ENCODE measurements around the gene FBRSL1. TPM values are rescaled to one million over a fixed set of nuclear protein-coding genes. Genes with fewer than 3 reads are reported as not detected.
"Not testable (repeated sequence)": the region's sequence is repeated elsewhere in the genome, so short reads cannot be mapped to it uniquely, and the experiment has no call there.

Gene FBRSL1
- total RNA-seq, 2 experiments from 2014 or later: 38.8 to 41.7 TPM

GRCh38 chr12:132466241-132467201, 23.4 kb upstream of the FBRSL1 start:
- intact Hi-C loops (cut with micrococcal nuclease): loop anchor here (10.0 kb wide), 1 partner anchor 58 kb away; no protein-coding TSS in a partner anchor
- ChIA-PET POLR2A (no interaction called here), CTCF (no interaction called here)
- Mint-ChIP-seq H3K27me3 (peaks cover 5% of the 10 kb centered on the region), H3K4me1 (ENCODE audit: low read depth) (peaks cover 15% of the 10 kb centered on the region), H3K4me3 (no peak overlapping the region), H3K27ac (no peak overlapping the region), H3K9me3 (peaks cover 3% of the 10 kb centered on the region), H3K36me3 (no peaks in the 10 kb centered on the region)
- no peak for DNase-seq

GRCh38 chr12:132467511-132467910, 22.4 kb upstream of the FBRSL1 start:
- Mint-ChIP-seq H3K27ac (no peak overlapping the region), H3K9me3 (no peaks in the 10 kb centered on the region), H3K4me3 (no peak overlapping the region), H3K36me3 (no peaks in the 10 kb centered on the region), H3K27me3 (peaks cover 5% of the 10 kb centered on the region), H3K4me1 (ENCODE audit: low read depth) (peaks cover 17% of the 10 kb centered on the region)
- ChIA-PET CTCF (no interaction called here), POLR2A (no interaction called here)
- DNase-seq: no peak
- intact Hi-C loops (cut with micrococcal nuclease): loop anchor here (10.0 kb wide), 1 partner anchor 57 kb away; no protein-coding TSS in a partner anchor

- peak overlapping the region; percentile 24 for H3K4me3 Mint-ChIP-seq
- no peaks in the 10 kb centered on the region for H3K9me3 Mint-ChIP-seq
- H3K27me3 Mint-ChIP-seq: peaks cover 5% of the 10 kb centered on the region
- DNase-seq: no peak
- H3K36me3 Mint-ChIP-seq: no peaks in the 10 kb centered on the region
- intact Hi-C loops (cut with micrococcal nuclease): loop anchor here (10.0 kb wide), 1 partner anchor 55 kb away; no protein-coding TSS in a partner anchor
- CTCF ChIA-PET: no interaction called here
- H3K27ac Mint-ChIP-seq: peak overlapping the region; percentile 64
- peaks cover 17% of the 10 kb centered on the region for H3K4me1 Mint-ChIP-seq (ENCODE audit: low read depth)
- POLR2A ChIA-PET: no interaction called here
Observed at GRCh38 chr12:132469423-132469822, 20.5 kb upstream of the FBRSL1 start.

GRCh38 chr12:132470397-132470796, 19.6 kb upstream of the FBRSL1 start:
- Mint-ChIP-seq H3K27me3 (peaks cover 5% of the 10 kb centered on the region), H3K9me3 (no peaks in the 10 kb centered on the region), H3K36me3 (no peaks in the 10 kb centered on the region), H3K4me1 (ENCODE audit: low read depth) (peaks cover 19% of the 10 kb centered on the region), H3K4me3 (no peak overlapping the region), H3K27ac (no peak overlapping the region)
- ChIA-PET CTCF (no interaction called here), POLR2A (no interaction called here)
- intact Hi-C loops (cut with micrococcal nuclease): no loop called here
- no peak for DNase-seq

GRCh38 chr12:132471011-132471857, 18.7 kb upstream of the FBRSL1 start:
- DNase-seq: no peak
- Mint-ChIP-seq H3K4me1 (ENCODE audit: low read depth) (peaks cover 24% of the 10 kb centered on the region), H3K27ac (peak overlapping the region; percentile 14), H3K4me3 (no peak overlapping the region), H3K9me3 (no peaks in the 10 kb centered on the region), H3K27me3 (peaks cover 6% of the 10 kb centered on the region), H3K36me3 (no peaks in the 10 kb centered on the region)
- CTCF ChIA-PET: interaction anchor here (0.9 kb wide), 1 partner anchor 90 kb away, joined by 3 read pairs; no protein-coding TSS in a partner anchor
- POLR2A ChIA-PET: no interaction called here
- intact Hi-C loops (cut with micrococcal nuclease): no loop called here

DNA sequence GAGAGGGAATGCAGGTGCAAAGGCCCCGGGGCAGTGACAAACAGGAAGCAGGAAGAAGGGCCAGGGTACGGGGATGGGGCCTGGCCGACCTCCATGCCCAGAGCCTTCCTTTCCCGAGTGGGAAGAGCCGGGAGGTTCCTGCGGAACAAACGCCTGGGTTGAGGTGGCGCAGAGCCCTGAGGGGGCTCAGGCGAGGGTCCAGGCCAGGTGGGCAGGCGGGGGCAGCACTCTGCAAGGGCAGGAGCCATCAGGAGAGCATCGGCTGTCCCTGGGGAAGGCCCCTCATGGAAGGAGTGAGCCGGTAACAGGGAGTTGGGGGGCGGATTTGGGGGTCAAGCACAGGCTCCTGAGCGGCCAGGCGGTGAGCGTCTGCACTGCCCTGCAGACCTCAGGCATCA, 18.1 kb upstream of the FBRSL1 start:
- Mint-ChIP-seq H3K4me1 (ENCODE audit: low read depth) (peaks cover 29% of the 10 kb centered on the region), H3K9me3 (no peaks in the 10 kb centered on the region), H3K27ac (peak overlapping the region; percentile 54), H3K36me3 (no peaks in the 10 kb centered on the region), H3K27me3 (peaks cover 6% of the 10 kb centered on the region), H3K4me3 (no peak overlapping the region)
- ChIA-PET POLR2A (no interaction called here), CTCF (interaction anchor here (0.9 kb wide), 1 partner anchor 89 kb away, joined by 3 read pairs; no protein-coding TSS in a partner anchor)
- intact Hi-C loops (cut with micrococcal nuclease): no loop called here
- no peak for DNase-seq

DNA sequence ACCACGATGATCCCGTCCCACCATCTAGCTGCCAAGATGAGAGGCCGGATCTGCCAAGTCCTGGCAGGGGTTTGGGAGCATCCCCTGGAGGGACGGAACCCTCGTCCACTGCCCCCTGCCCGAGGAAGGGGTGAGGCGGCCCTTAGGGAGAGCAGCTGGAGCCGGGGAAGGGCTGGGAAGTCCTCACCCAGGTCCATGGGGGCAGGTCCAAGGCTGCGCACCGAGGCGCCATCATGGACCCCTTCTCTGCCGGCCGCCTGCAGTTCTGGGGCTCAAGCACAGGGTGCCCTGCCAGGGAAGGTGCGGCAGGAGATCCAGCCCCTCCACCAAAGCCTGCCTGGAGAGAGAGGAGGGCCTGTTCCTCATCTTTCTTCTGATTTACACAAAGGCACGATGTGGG, 17.6 kb upstream of the FBRSL1 start:
- no peaks in the 10 kb centered on the region for H3K36me3 Mint-ChIP-seq
- peak overlapping the region; percentile 54 for H3K27ac Mint-ChIP-seq
- intact Hi-C loops (cut with micrococcal nuclease): no loop called here
- no peaks in the 10 kb centered on the region for H3K9me3 Mint-ChIP-seq
- H3K27me3 Mint-ChIP-seq: peaks cover 6% of the 10 kb centered on the region
- no peak for DNase-seq
- no peak overlapping the region for H3K4me3 Mint-ChIP-seq
- ChIA-PET POLR2A (no interaction called here), CTCF (no interaction called here)
- peaks cover 34% of the 10 kb centered on the region for H3K4me1 Mint-ChIP-seq (ENCODE audit: low read depth)

DNA sequence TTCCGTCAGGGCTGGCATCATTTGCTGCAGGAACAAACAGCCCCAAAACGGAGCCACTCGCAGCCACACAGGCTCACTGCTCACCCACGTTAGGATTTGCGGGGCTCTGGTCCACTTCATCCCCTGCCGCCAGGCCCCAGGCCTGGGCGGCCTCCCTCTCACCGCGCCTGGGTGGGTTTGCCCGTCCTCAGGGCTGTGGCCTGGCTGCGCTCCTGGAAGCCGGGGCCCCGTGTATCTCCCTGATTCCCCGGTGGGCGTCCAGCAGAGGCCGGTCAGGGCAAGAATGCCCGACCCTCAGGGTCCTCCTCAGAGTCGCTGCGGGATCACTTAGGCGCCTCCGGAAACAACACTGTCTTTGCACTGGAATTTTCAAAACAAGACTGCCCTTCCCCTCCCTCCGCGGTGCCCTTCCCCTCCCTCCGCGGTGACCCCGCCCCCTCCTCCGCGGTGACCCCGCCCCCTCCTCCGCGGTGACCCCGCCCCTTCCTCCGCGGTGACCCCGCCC, 15.7 kb upstream of the FBRSL1 start:
- ChIA-PET POLR2A (no interaction called here), CTCF (interaction anchor here (0.7 kb wide), 1 partner anchor 9 kb away, joined by 3 read pairs; no protein-coding TSS in a partner anchor)
- DNase-seq: peak; percentile 51
- intact Hi-C loops (cut with micrococcal nuclease): no loop called here
- peaks cover 3% of the 10 kb centered on the region for H3K27me3 Mint-ChIP-seq
- H3K4me3 Mint-ChIP-seq: peak overlapping the region; percentile 56
- peaks cover 32% of the 10 kb centered on the region for H3K4me1 Mint-ChIP-seq (ENCODE audit: low read depth)
- no peaks in the 10 kb centered on the region for H3K9me3 Mint-ChIP-seq
- H3K36me3 Mint-ChIP-seq: no peaks in the 10 kb centered on the region
- no peak overlapping the region for H3K27ac Mint-ChIP-seq

DNA sequence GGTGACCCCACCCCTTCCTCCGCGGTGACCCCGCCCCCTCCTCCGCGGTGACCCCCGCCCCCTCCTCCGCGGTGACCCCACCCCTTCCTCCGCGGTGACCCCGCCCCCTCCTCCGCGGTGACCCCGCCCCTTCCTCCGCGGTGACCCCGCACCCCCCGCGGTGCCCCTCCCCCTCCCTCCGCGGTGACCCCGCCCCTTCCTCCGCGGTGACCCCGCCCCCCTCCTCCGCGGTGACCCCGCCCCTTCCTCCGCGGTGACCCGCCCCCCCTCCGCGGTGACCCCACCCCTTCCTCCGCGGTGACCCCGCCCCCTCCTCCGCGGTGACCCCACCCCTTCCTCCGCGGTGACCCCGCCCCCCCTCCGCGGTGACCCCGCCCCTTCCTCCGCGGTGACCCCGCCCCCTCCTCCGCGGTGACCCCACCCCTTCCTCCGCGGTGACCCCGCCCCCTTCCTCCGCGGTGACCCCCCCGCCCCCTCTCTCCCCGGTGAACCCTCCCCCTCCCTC, 15.1 kb upstream of the FBRSL1 start:
- H3K36me3 Mint-ChIP-seq, H3K27me3 Mint-ChIP-seq, POLR2A ChIA-PET, H3K27ac Mint-ChIP-seq, CTCF ChIA-PET, H3K9me3 Mint-ChIP-seq, DNase-seq, H3K4me3 Mint-ChIP-seq: not testable (repeated sequence)
- intact Hi-C loops (cut with micrococcal nuclease): loop anchor here (1.0 kb wide), 1 partner anchor 14 kb away; no protein-coding TSS in a partner anchor
- H3K4me1 Mint-ChIP-seq (ENCODE audit: low read depth): peaks cover 26% of the 10 kb centered on the region

DNA sequence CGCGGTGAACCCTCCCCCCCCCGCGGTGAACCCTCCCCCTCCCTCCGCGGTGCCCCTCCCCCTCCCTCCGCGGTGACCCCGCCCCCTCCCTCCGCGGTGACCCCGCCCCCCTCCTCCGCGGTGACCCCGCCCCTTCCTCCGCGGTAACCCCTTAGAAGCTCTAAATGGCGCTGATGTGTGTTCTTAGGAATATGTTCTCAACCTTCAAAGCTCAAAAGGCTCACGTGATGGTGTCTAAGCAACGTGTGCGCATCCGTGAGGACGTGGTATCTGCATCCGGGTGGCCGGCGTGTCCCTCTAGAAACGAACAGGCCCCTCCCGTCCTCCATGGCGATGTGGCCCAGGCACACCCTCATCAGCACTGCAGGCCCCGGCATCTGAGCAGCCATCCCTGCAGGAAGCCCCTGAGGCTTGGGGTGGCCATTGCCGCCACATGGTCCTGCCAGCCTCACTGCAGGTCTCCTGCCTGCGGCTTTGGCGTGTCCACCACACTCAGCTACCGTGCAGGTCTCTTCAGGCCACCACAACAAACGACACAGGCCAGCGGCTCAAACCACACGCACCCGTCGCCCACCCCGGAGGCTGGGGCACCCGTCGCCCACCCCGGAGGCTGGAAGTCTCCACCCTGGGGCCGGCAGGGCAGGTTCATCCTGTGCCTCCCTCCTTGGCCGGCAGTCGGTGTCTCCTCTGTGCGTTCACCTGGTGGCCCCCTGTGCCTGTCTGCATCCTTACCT, 14.5 kb upstream of the FBRSL1 start:
- CTCF ChIA-PET: no interaction called here

DNA sequence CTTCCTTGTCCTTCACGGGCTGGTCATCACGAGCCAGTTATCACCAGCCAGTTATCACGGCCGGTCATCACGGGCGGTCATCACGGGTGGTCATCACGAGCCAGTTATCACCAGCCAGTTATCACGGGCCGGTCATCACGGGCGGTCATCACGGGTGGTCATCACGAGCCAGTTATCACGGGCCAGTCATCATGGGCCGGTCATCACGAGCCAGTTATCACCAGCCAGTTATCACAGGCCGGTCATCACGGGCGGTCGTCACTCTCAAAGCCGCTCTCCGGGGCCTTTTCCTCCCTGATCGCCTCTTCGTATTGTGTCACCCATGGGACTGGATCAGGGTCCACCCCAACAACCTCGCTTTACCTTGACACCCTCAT, 13.9 kb upstream of the FBRSL1 start:
- peaks cover 2% of the 10 kb centered on the region for H3K27me3 Mint-ChIP-seq
- no peaks in the 10 kb centered on the region for H3K9me3 Mint-ChIP-seq
- intact Hi-C loops (cut with micrococcal nuclease): no loop called here
- peak overlapping the region; percentile 4 for H3K4me3 Mint-ChIP-seq
- POLR2A ChIA-PET: no interaction called here
- CTCF ChIA-PET: no interaction called here
- H3K4me1 Mint-ChIP-seq (ENCODE audit: low read depth): peaks cover 24% of the 10 kb centered on the region
- DNase-seq: no peak
- H3K36me3 Mint-ChIP-seq: no peaks in the 10 kb centered on the region
- no peak overlapping the region for H3K27ac Mint-ChIP-seq

More for the DNA sequence above, 14.5 kb upstream of the FBRSL1 start:
- Mint-ChIP-seq H3K9me3 (no peaks in the 10 kb centered on the region), H3K4me3 (peak overlapping the region; percentile 55), H3K36me3 (no peaks in the 10 kb centered on the region), H3K27me3 (peaks cover 2% of the 10 kb centered on the region), H3K27ac (peak overlapping the region; percentile 58), H3K4me1 (ENCODE audit: low read depth) (peaks cover 24% of the 10 kb centered on the region)
- peak; percentile 52 for DNase-seq
- POLR2A ChIA-PET: no interaction called here
- intact Hi-C loops (cut with micrococcal nuclease): loop anchor here (1.0 kb wide), 1 partner anchor 14 kb away; no protein-coding TSS in a partner anchor
